Neural progenitor cell (in vitro differentiated cells): ENCODE measurements around the gene TRIL. TPM values are rescaled to one million over a fixed set of nuclear protein-coding genes. Genes with fewer than 3 reads are reported as not detected.

Experiments
- DNase-seq: peaks from one replicate; pipeline ENCODE4 v3.0.0-alpha.2; 2016; ENCODE audit warnings: low spot score
- H2AFZ ChIP-seq: fragments of 200-600 bp; sonication (generic); replicated peaks from 2 replicates; pipeline ENCODE4 v1.6.1; 2016; ENCODE audit warnings: antibody characterized with exemption
- H3F3A ChIP-seq: fragments of 200-600 bp; sonication (generic); 2 replicates; pipeline ENCODE4 v1.6.1; 2016; ENCODE audit warnings: antibody characterized with exemption, low read depth
- H3K27ac ChIP-seq: fragments of 200-600 bp; sonication (generic); 2 replicates; pipeline ENCODE4 v1.5.1; 2016; ENCODE audit warnings: mild to moderate bottlenecking
- H3K27me3 ChIP-seq: fragments of 200-600 bp; sonication (generic); 2 replicates; pipeline ENCODE4 v1.6.1; 2016; ENCODE audit warnings: mild to moderate bottlenecking, moderate library complexity
- H3K36me3 ChIP-seq: fragments of 200-600 bp; sonication (generic); 2 replicates; pipeline ENCODE4 v1.5.1; 2016
- H3K4me1 ChIP-seq: fragments of 200-600 bp; sonication (generic); 2 replicates; pipeline ENCODE4 v1.6.1; 2016; ENCODE audit warnings: mixed run types
- H3K4me2 ChIP-seq: fragments of 200-600 bp; sonication (generic); 2 replicates; pipeline ENCODE4 v1.6.1; 2016
- H3K4me3 ChIP-seq: fragments of 200-600 bp; sonication (generic); 2 replicates; pipeline ENCODE4 v1.5.1; 2016
- H3K79me2 ChIP-seq: fragments of 200-600 bp; sonication (generic); 2 replicates; pipeline ENCODE4 v1.6.1; 2016; ENCODE audit warnings: low read depth
- H3K9ac ChIP-seq: fragments of 200-600 bp; sonication (generic); 2 replicates; pipeline ENCODE4 v1.6.1; 2016
- H3K9me3 ChIP-seq: fragments of 200-600 bp; sonication (generic); 2 replicates; pipeline ENCODE4 v1.5.1; 2016; ENCODE audit warnings: low read depth
- H4K20me1 ChIP-seq: fragments of 200-600 bp; sonication (generic); 2 replicates; pipeline ENCODE4 v1.6.1; 2016; ENCODE audit warnings: low read depth
- H3K27ac Mint-ChIP-seq: 3 replicates; pipeline ENCODE4 v1.8.0; 2021; ENCODE audit warnings: mixed read lengths
- H3K27me3 Mint-ChIP-seq: 2 replicates; pipeline ENCODE4 v1.8.0; 2022; ENCODE audit warnings: low read depth, mild to moderate bottlenecking, inconsistent platforms, moderate library complexity, mixed read lengths; ENCODE audit not compliant: insufficient read depth
- H3K36me3 Mint-ChIP-seq: 3 replicates; pipeline ENCODE4 v1.8.0; 2021; ENCODE audit warnings: mixed read lengths
- H3K4me1 Mint-ChIP-seq: 3 replicates; pipeline ENCODE4 v1.8.0; 2021; ENCODE audit warnings: mixed read lengths
- H3K4me3 Mint-ChIP-seq: 3 replicates; pipeline ENCODE4 v1.8.0; 2021; ENCODE audit warnings: mild to moderate bottlenecking, moderate library complexity, mixed read lengths
- H3K9me3 Mint-ChIP-seq: 3 replicates; pipeline ENCODE4 v1.8.0; 2020; ENCODE audit warnings: mixed read lengths
- EZH2 ChIP-seq: fragments of 200-600 bp; sonication (generic); IDR thresholded peaks from 2 replicates; pipeline ENCODE4 v1.6.1; 2017; ENCODE audit warnings: antibody characterized with exemption, mild to moderate bottlenecking, moderate library complexity
- EZH2phosphoT487 ChIP-seq: fragments of 200-600 bp; sonication (generic); IDR thresholded peaks from 2 replicates; pipeline ENCODE4 v1.6.1; 2017; ENCODE audit warnings: antibody characterized with exemption
- total RNA-seq: library from RNA; depleted of rRNA; stranded (reverse); fragments of >200 nt; gene quantifications from 2 replicates; pipeline ENCODE4 v1.2.3, GENCODE V29; 2015; ENCODE audit warnings: low replicate concordance
- TF ChIP-seq, protein P1 (sequence below): fragments of 200-600 bp; sonication (generic); IDR thresholded peaks from 2 replicates; pipeline ENCODE4 v1.5.1; 2017; ENCODE audit warnings: antibody characterized with exemption, mild to moderate bottlenecking

The TRIL gene
- total RNA-seq, 1 donor from 2014 or later: 8.5 TPM

DNA sequence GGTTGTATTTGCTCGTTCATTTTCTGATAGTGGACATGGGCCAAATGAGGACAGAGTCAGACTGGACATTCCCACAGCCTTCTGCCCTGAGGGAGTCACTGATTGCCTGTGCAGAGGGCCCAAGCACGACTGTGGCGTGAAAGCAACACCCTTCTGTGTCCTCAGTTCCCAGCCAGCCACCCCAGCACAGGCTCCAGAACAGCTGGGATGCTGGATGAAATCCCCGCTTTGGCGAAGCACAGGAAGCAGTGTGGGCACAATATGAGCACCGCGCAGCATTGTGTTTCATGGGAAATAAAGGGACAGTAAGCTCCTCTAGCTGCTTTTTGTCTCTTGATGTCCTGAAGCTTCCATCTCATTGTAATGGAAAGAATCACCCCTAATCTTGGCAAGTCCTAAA lies 20.5 kb downstream of the TRIL start:
- Mint-ChIP-seq H3K4me3 (no peak overlapping the region), H3K36me3 (no peaks in the 10 kb centered on the region), H3K27ac (no peak overlapping the region), H3K27me3 (peaks cover 8% of the 10 kb centered on the region), H3K4me1 (peaks cover 62% of the 10 kb centered on the region), H3K9me3 (peaks cover 11% of the 10 kb centered on the region)
- Histone ChIP-seq H3K27me3 (no peaks in the 10 kb centered on the region), H3K27ac (no peak overlapping the region), H3F3A (no peaks in the 10 kb centered on the region), H3K4me2 (no peak overlapping the region), H3K4me1 (peaks cover 8% of the 10 kb centered on the region), H3K36me3 (no peaks in the 10 kb centered on the region), H4K20me1 (no peaks in the 10 kb centered on the region), H3K4me3 (no peak overlapping the region), H2AFZ (no peak overlapping the region), H3K79me2 (no peaks in the 10 kb centered on the region), H3K9ac (no peak overlapping the region), H3K9me3 (no peaks in the 10 kb centered on the region)
- no peak for DNase-seq
- TF ChIP-seq, protein P1, sequence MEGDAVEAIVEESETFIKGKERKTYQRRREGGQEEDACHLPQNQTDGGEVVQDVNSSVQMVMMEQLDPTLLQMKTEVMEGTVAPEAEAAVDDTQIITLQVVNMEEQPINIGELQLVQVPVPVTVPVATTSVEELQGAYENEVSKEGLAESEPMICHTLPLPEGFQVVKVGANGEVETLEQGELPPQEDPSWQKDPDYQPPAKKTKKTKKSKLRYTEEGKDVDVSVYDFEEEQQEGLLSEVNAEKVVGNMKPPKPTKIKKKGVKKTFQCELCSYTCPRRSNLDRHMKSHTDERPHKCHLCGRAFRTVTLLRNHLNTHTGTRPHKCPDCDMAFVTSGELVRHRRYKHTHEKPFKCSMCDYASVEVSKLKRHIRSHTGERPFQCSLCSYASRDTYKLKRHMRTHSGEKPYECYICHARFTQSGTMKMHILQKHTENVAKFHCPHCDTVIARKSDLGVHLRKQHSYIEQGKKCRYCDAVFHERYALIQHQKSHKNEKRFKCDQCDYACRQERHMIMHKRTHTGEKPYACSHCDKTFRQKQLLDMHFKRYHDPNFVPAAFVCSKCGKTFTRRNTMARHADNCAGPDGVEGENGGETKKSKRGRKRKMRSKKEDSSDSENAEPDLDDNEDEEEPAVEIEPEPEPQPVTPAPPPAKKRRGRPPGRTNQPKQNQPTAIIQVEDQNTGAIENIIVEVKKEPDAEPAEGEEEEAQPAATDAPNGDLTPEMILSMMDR: no peak
- TF ChIP-seq EZH2 (no peak), EZH2phosphoT487 (no peak)

DNA sequence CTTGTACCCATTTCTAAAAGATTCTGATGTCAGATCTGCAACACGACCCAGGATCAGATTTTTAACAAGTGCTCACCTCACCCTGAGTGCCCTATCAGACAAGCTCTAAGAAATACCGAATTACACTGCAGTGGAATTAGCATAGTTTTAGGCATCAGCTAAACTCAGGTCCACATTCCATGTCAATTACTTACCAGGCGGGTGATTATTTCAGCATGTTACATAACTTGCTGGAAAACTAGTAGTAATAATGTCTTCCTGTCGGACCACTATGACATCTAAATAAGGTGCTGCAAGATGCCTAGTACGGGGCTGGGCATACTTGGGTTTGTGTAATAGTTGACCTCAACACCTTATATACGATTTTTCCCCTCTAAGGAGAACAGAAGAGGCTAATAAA lies 21.0 kb downstream of the TRIL start:
- H3K79me2 ChIP-seq: no peaks in the 10 kb centered on the region
- Mint-ChIP-seq H3K27me3 (peaks cover 8% of the 10 kb centered on the region), H3K36me3 (no peaks in the 10 kb centered on the region), H3K27ac (no peak overlapping the region), H3K9me3 (peaks cover 11% of the 10 kb centered on the region), H3K4me1 (peaks cover 63% of the 10 kb centered on the region), H3K4me3 (no peak overlapping the region)
- TF ChIP-seq EZH2phosphoT487: no peak
- TF ChIP-seq, protein P1: no peak
- no peak for TF ChIP-seq EZH2
- no peak overlapping the region for H3K4me2 ChIP-seq
- no peak overlapping the region for H3K9ac ChIP-seq
- peaks cover 8% of the 10 kb centered on the region for H3K4me1 ChIP-seq
- H3K9me3 ChIP-seq: no peaks in the 10 kb centered on the region
- no peaks in the 10 kb centered on the region for H4K20me1 ChIP-seq
- H3F3A ChIP-seq: no peaks in the 10 kb centered on the region
- no peak overlapping the region for H3K27ac ChIP-seq
- no peak overlapping the region for H2AFZ ChIP-seq
- no peak overlapping the region for H3K4me3 ChIP-seq
- no peak for DNase-seq
- H3K36me3 ChIP-seq: no peaks in the 10 kb centered on the region
- H3K27me3 ChIP-seq: no peaks in the 10 kb centered on the region

DNA sequence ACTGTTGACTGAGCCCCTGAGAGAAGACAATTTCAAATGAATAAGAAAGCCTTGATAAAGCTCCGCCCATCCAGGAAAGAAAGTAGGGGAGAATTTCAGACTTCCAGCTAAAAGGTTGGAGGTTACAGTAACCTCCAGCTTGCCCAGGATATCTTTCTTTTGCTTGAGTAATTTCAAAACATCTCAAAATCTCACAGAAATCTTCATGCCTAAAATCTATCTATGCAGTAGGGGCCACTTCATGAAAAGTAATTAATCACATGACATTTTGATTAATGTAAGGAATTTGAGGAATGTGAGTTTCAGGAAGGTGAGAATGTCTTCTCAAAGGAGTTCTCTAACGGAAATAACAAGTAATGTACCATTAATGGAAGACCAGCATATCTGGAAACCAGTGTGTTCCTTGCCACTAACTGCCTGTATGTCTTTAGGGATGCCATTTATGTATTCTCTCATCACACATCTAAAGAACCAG lies 24.2 kb downstream of the TRIL start:
- Histone ChIP-seq H3K27ac (no peak overlapping the region), H3F3A (no peaks in the 10 kb centered on the region), H3K9ac (no peak overlapping the region), H3K36me3 (no peaks in the 10 kb centered on the region), H3K79me2 (no peaks in the 10 kb centered on the region), H2AFZ (no peak overlapping the region), H3K4me2 (peak overlapping the region; percentile 9), H4K20me1 (no peaks in the 10 kb centered on the region), H3K9me3 (no peaks in the 10 kb centered on the region), H3K4me1 (peaks cover 8% of the 10 kb centered on the region), H3K4me3 (no peak overlapping the region), H3K27me3 (no peaks in the 10 kb centered on the region)
- TF ChIP-seq, protein P1: no peak
- TF ChIP-seq EZH2: no peak
- TF ChIP-seq EZH2phosphoT487: no peak
- Mint-ChIP-seq H3K27me3 (peaks cover 15% of the 10 kb centered on the region), H3K4me3 (peak overlapping the region; percentile 71), H3K9me3 (peaks cover 15% of the 10 kb centered on the region), H3K36me3 (no peaks in the 10 kb centered on the region), H3K27ac (peak overlapping the region; percentile 97), H3K4me1 (peaks cover 41% of the 10 kb centered on the region)
- no peak for DNase-seq
